Heart left ventricle (tissue), 13 donors: Measurements from ENCODE around the gene CPNE9.

ENCODE experiments used
- CTCF ChIP-seq, 12 donors: fragments of 200-600 bp; sonication (generic) in 4 of 12; IDR thresholded peaks; one replicate each; pipeline versions ENCODE4 v1.5.0 to v1.8.0; 2018 to 2022; ENCODE audit warnings: antibody characterized with exemption in 12 of 12, mild to moderate bottlenecking in 5 of 12
- POLR2A ChIP-seq, 2 donors: fragments of 450-650 bp; IDR thresholded peaks; one replicate each; pipeline ENCODE4 v1.6.1; 2017; ENCODE audit warnings: antibody characterized with exemption in 2 of 2, mild to moderate bottlenecking in 2 of 2, moderate library complexity in 2 of 2
- donor health status: ischemic (EF 13 %, LVEDD 7.1; RV severe dilation, severe dysfunction).
- donor health status: DM: no; HTN: yes; CAD: no.
- donor health status: DM: no; HTN: no; CAD: no.
- donor health status: ischemic (EF 25% LVEDD 6.9; RV normal size, moderate dysfunction).
- donor health status: ischemic (EF 25% LVEDD 5.7; RV mildly dilated, moderate dysfunction).
- donor health status: ischemic (EF 35%, LVEDD 5.7; RV mildly dilated, moderate dysfunction).
- donor health status: nonischemic (EF 11% LVEDD 7.7; RV severe dilation, severe dysfunction).
- donor health status: DM: yes; HTN: yes; CAD: no.
- donor health status: PGD.
- donor health status: ischemic (EF 29% LVEDD 5.4; RV normal size, mild dysfunction).
- donor health status: nonischemic (EF 23%, LVEDD 6.1; RV moderate dilation, normal function).

- TF ChIP-seq POLR2A (IDR thresholded peaks at IDR 0.05), result no peak
- TF ChIP-seq CTCF (IDR thresholded peaks at IDR 0.05), result no peak
These were observed 62.2 kb downstream of the CPNE9 start for GRCh38 chr3:9765865-9766264.
